Peyer's patch (tissue), 4 donors: Measurements from ENCODE around the gene AMTN.

Source experiments
- POLR2A ChIP-seq, 2 donors: fragments of 450-650 bp; IDR thresholded peaks; one replicate each; pipeline ENCODE4 v1.5.1; 2017; ENCODE audit warnings: antibody characterized with exemption in 2 of 2, mild to moderate bottlenecking in 2 of 2, moderate library complexity in 2 of 2
- TF ChIP-seq, protein P1 (sequence below), 6 experiments: fragments of 450-650 bp in 4 of 6; fragments of 200-600 bp in 2 of 6; sonication (generic) in 1 of 6; IDR thresholded peaks; one replicate each; pipeline ENCODE4 v1.5.1; 2017 to 2019; ENCODE audit warnings: antibody characterized with exemption in 6 of 6, mild to moderate bottlenecking in 3 of 6, moderate library complexity in 1 of 6

DNA sequence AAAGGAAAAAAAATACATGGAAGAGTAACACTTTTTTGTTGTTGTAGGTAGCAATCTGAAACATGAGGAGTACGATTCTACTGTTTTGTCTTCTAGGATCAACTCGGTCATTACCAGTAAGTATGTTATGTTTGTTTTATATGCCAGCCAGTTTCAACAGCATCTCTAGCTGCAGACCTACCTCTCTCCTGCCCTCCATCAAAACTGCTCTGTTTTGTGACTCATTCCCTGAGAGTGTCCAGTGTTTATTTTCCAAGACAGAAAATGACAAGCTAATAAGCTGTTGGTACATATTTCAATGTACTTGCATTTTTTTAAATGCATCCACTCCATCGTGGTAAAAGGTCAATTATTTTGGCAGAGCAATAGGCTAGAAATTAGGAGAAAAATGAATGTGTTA lies 347 bp downstream of the AMTN start:
- no peak for TF ChIP-seq POLR2A (IDR thresholded peaks at IDR 0.05)
- TF ChIP-seq, protein P1, sequence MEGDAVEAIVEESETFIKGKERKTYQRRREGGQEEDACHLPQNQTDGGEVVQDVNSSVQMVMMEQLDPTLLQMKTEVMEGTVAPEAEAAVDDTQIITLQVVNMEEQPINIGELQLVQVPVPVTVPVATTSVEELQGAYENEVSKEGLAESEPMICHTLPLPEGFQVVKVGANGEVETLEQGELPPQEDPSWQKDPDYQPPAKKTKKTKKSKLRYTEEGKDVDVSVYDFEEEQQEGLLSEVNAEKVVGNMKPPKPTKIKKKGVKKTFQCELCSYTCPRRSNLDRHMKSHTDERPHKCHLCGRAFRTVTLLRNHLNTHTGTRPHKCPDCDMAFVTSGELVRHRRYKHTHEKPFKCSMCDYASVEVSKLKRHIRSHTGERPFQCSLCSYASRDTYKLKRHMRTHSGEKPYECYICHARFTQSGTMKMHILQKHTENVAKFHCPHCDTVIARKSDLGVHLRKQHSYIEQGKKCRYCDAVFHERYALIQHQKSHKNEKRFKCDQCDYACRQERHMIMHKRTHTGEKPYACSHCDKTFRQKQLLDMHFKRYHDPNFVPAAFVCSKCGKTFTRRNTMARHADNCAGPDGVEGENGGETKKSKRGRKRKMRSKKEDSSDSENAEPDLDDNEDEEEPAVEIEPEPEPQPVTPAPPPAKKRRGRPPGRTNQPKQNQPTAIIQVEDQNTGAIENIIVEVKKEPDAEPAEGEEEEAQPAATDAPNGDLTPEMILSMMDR (IDR thresholded peaks at IDR 0.05) = no peak
